ENCODE measurements around the gene PALLD. TPM values are rescaled to one million over a fixed set of nuclear protein-coding genes. Genes with fewer than 3 reads are reported as not detected.

Gene PALLD
- total and polyA plus RNA-seq, 2 experiments from 2014 or later, result 17.9 to 30.5 TPM

DNA sequence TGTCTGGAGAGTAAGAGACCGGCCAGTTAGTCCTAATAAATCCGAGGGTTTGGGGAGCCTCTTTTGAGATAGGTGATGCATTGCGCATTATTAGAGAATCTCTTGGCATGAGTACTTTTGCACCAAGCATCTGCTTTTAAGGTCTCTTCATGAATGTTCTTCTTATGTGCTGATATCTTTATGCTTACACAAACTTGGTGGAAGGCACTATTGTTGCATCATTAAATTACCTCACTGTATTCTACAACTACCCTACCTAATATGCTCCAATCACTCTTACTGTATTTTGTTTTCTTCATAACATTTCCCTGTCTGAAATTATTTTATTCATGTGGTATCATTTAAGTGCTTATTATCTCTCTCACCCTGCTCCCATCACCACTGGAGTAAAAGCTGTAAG is 151.6 kb downstream of the PALLD start:
- Histone ChIP-seq H3K27me3 (replicated peaks; ENCODE audit: insufficient read depth) (no peaks in the 10 kb centered on the region), H3F3A (ENCODE audit: insufficient read depth) (peaks cover 9% of the 10 kb centered on the region; the same call in 1 of the 2 replicates), H3K9ac (no peak overlapping the region), H3K4me3 (no peak overlapping the region), H2AFZ (no peak overlapping the region), H3K4me1 (ENCODE audit: insufficient read depth) (peaks cover 12% of the 10 kb centered on the region), H3K36me3 (ENCODE audit: low read depth) (no peaks in the 10 kb centered on the region), H3K4me2 (ENCODE audit: unreplicated experiment) (no peak overlapping the region), H3K9me3 (ENCODE audit: low read depth) (no peaks in the 10 kb centered on the region), H3K27ac (no peak overlapping the region), H3K79me2 (ENCODE audit: insufficient read depth) (no peaks in the 10 kb centered on the region), H3K9me2 (ENCODE audit: insufficient read depth) (no peaks in the 10 kb centered on the region), H4K20me1 (ENCODE audit: insufficient read depth) (no peaks in the 10 kb centered on the region)
- in situ Hi-C loops (cut with MboI), result no loop called here
- TF ChIP-seq EZH2 (IDR thresholded peaks at IDR 0.05; ENCODE audit: insufficient read depth, poor library complexity, severe bottlenecking), result no peak
- no peak for TF ChIP-seq EZH2phosphoT487 (IDR thresholded peaks at IDR 0.05; ENCODE audit: insufficient read depth, low read depth)
- DNase-seq, result no peak
- WGBS, 2 experiments (ENCODE audit: low coverage in 1 of 2, low lambda C conversion rate in 2 of 2, missing lambda C conversion rate in 2 of 2), result 83 to 86% methylated on average over 3 of the region's 3 CpGs

GRCh38 chr4:168648929-168649328 is 152.1 kb downstream of the PALLD start:
- H3K4me3 ChIP-seq, result no peak overlapping the region
- H2AFZ ChIP-seq, result no peak overlapping the region
- TF ChIP-seq EZH2phosphoT487 (IDR thresholded peaks at IDR 0.05; ENCODE audit: insufficient read depth, low read depth) (no peak), EZH2 (IDR thresholded peaks at IDR 0.05; ENCODE audit: insufficient read depth, poor library complexity, severe bottlenecking) (no peak)
- H3K9me2 ChIP-seq (ENCODE audit: insufficient read depth), result no peaks in the 10 kb centered on the region
- DNase-seq, result peak; percentile 85
- WGBS, 2 experiments (ENCODE audit: low coverage in 1 of 2, low lambda C conversion rate in 2 of 2, missing lambda C conversion rate in 2 of 2), result 57 to 59% methylated on average over 3 of the region's 3 CpGs
- no peaks in the 10 kb centered on the region for H3K9me3 ChIP-seq (ENCODE audit: low read depth)
- H3K27me3 ChIP-seq (replicated peaks; ENCODE audit: insufficient read depth), result no peaks in the 10 kb centered on the region
- H3K27ac ChIP-seq, result no peak overlapping the region
- H3K9ac ChIP-seq, result no peak overlapping the region
- H3K36me3 ChIP-seq (ENCODE audit: low read depth), result no peaks in the 10 kb centered on the region
- no peaks in the 10 kb centered on the region for H4K20me1 ChIP-seq (ENCODE audit: insufficient read depth)
- H3K4me2 ChIP-seq (ENCODE audit: unreplicated experiment), result no peak overlapping the region
- peaks cover 8% of the 10 kb centered on the region; the same call in 1 of the 2 replicates for H3K4me1 ChIP-seq (ENCODE audit: insufficient read depth)
- in situ Hi-C loops (cut with MboI), result no loop called here
- 0 out of 2 replicates have a peak, but pooled peaks cover 8% of the 10 kb centered on the region for H3F3A ChIP-seq (ENCODE audit: insufficient read depth)
- H3K79me2 ChIP-seq (ENCODE audit: insufficient read depth), result no peaks in the 10 kb centered on the region

DNA sequence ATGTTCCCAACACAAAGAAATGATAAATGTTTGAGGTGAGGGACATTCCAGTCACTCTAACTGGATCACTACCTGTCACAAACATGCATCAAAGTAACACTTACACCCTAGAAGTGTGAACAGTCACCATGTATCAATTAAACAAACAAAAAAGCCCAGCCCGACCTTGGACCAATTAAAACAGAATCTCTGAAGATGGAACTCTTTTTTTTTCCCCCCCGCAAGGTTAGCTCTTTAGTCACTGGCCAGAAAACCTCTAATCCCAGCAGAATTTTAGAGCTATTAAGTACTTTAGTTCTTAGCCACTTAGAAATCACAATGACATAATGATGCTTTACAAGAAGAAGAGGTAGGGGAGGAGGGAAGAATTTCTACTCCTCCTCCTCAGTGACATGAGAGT is 154.5 kb downstream of the PALLD start:
- Histone ChIP-seq H3K9me2 (ENCODE audit: insufficient read depth) (no peaks in the 10 kb centered on the region), H3F3A (ENCODE audit: insufficient read depth) (0 out of 2 replicates have a peak, but pooled peaks cover 8% of the 10 kb centered on the region), H2AFZ (no peak overlapping the region), H3K27me3 (replicated peaks; ENCODE audit: insufficient read depth) (no peaks in the 10 kb centered on the region), H3K79me2 (ENCODE audit: insufficient read depth) (no peaks in the 10 kb centered on the region), H3K4me3 (no peak overlapping the region), H4K20me1 (ENCODE audit: insufficient read depth) (no peaks in the 10 kb centered on the region), H3K27ac (no peak overlapping the region), H3K9ac (no peak overlapping the region), H3K9me3 (ENCODE audit: low read depth) (no peaks in the 10 kb centered on the region), H3K36me3 (ENCODE audit: low read depth) (no peaks in the 10 kb centered on the region), H3K4me2 (ENCODE audit: unreplicated experiment) (no peak overlapping the region), H3K4me1 (ENCODE audit: insufficient read depth) (peaks cover 11% of the 10 kb centered on the region; the same call in 1 of the 2 replicates)
- 87 to 94% methylated on average over 2 of the region's 2 CpGs for WGBS, 2 experiments (ENCODE audit: low coverage in 1 of 2, low lambda C conversion rate in 2 of 2, missing lambda C conversion rate in 2 of 2)
- TF ChIP-seq EZH2 (IDR thresholded peaks at IDR 0.05; ENCODE audit: insufficient read depth, poor library complexity, severe bottlenecking) (no peak), EZH2phosphoT487 (IDR thresholded peaks at IDR 0.05; ENCODE audit: insufficient read depth, low read depth) (no peak)
- in situ Hi-C loops (cut with MboI), result no loop called here
- no peak for DNase-seq

GRCh38 chr4:168651864-168652263 is 155.0 kb downstream of the PALLD start:
- no peak for TF ChIP-seq EZH2phosphoT487 (IDR thresholded peaks at IDR 0.05; ENCODE audit: insufficient read depth, low read depth)
- Histone ChIP-seq H3K27me3 (replicated peaks; ENCODE audit: insufficient read depth) (no peaks in the 10 kb centered on the region), H3K79me2 (ENCODE audit: insufficient read depth) (no peaks in the 10 kb centered on the region), H3K4me1 (ENCODE audit: insufficient read depth) (peaks cover 16% of the 10 kb centered on the region), H3K4me2 (ENCODE audit: unreplicated experiment) (no peak overlapping the region), H3F3A (ENCODE audit: insufficient read depth) (0 out of 2 replicates have a peak, but pooled peaks cover 8% of the 10 kb centered on the region), H3K27ac (no peak overlapping the region), H3K36me3 (ENCODE audit: low read depth) (no peaks in the 10 kb centered on the region), H4K20me1 (ENCODE audit: insufficient read depth) (no peaks in the 10 kb centered on the region), H2AFZ (no peak overlapping the region), H3K9ac (no peak overlapping the region), H3K9me2 (ENCODE audit: insufficient read depth) (no peaks in the 10 kb centered on the region), H3K9me3 (ENCODE audit: low read depth) (no peaks in the 10 kb centered on the region), H3K4me3 (no peak overlapping the region)
- no peak for DNase-seq
- 99% methylated on average over 4 of the region's 4 CpGs for WGBS, 2 experiments (ENCODE audit: low coverage in 1 of 2, low lambda C conversion rate in 2 of 2, missing lambda C conversion rate in 2 of 2)
- in situ Hi-C loops (cut with MboI), result no loop called here

- Histone ChIP-seq H3K27me3 (replicated peaks; ENCODE audit: insufficient read depth) (no peaks in the 10 kb centered on the region), H2AFZ (no peak overlapping the region), H3K36me3 (ENCODE audit: low read depth) (no peaks in the 10 kb centered on the region), H3K27ac (no peak overlapping the region), H3K79me2 (ENCODE audit: insufficient read depth) (no peaks in the 10 kb centered on the region), H4K20me1 (ENCODE audit: insufficient read depth) (no peaks in the 10 kb centered on the region), H3F3A (ENCODE audit: insufficient read depth) (0 out of 2 replicates have a peak, but pooled peaks cover 8% of the 10 kb centered on the region), H3K9me2 (ENCODE audit: insufficient read depth) (no peaks in the 10 kb centered on the region), H3K4me1 (ENCODE audit: insufficient read depth) (peaks cover 20% of the 10 kb centered on the region), H3K4me2 (ENCODE audit: unreplicated experiment) (no peak overlapping the region), H3K9ac (no peak overlapping the region), H3K4me3 (no peak overlapping the region), H3K9me3 (ENCODE audit: low read depth) (no peaks in the 10 kb centered on the region)
- DNase-seq, result no peak
- TF ChIP-seq EZH2 (IDR thresholded peaks at IDR 0.05; ENCODE audit: insufficient read depth, poor library complexity, severe bottlenecking) (no peak), EZH2phosphoT487 (IDR thresholded peaks at IDR 0.05; ENCODE audit: insufficient read depth, low read depth) (no peak)
- 96 to 100% methylated on average over 2 of the region's 2 CpGs for WGBS, 2 experiments (ENCODE audit: low coverage in 1 of 2, low lambda C conversion rate in 2 of 2, missing lambda C conversion rate in 2 of 2)
- in situ Hi-C loops (cut with MboI), result no loop called here
These were observed 155.9 kb downstream of the PALLD start for GRCh38 chr4:168652755-168653154.

Measured in GM23248 (cell line).